H1 (cell line): Measurements from ENCODE around the gene SVIL. TPM values are rescaled to one million over a fixed set of nuclear protein-coding genes. Genes with fewer than 3 reads are reported as not detected.

Experiments used
- CTCF ChIA-PET: fragments of 300-600 bp; sonication (Branson Sonifier 250); formaldehyde crosslinking; loops from one replicate; lab custom pipeline; 2021; ENCODE audit not compliant: partially characterized antibody; lab: Charles Lee
- POLR2A ChIA-PET: fragments of 300-600 bp; sonication (Branson Sonifier 250); formaldehyde crosslinking; loops from one replicate; lab custom pipeline; 2021; ENCODE audit warnings: inconsistent platforms; ENCODE audit not compliant: partially characterized antibody; lab: Charles Lee
- DNase-seq, 2 experiments: peaks; one replicate each; pipeline versions ENCODE4 v3.0.0 to v3.0.0-alpha.2; 2010 to 2022; ENCODE audit warnings: low spot score in 2 of 2, low read depth in 1 of 2, mixed read lengths in 1 of 2
- FAIRE-seq: peaks from 2 replicates; lab custom pipeline; 2011; peaks lifted over from hg19 to GRCh38; lab: Jason Lieb, UNC
- H2AFZ ChIP-seq: 2 replicates; pipeline ENCODE4 v1.8.1; 2012; ENCODE audit warnings: low read length, inconsistent platforms
- H2AK5ac ChIP-seq: 2 replicates; pipeline ENCODE4 v1.6.1; 2013; ENCODE audit warnings: low read depth, low read length
- H2BK120ac ChIP-seq: replicated peaks from 2 replicates; pipeline ENCODE3; 2013; ENCODE audit warnings: low read depth, low read length, inconsistent platforms
- H2BK12ac ChIP-seq: 2 replicates; pipeline ENCODE4 v1.6.1; 2013; ENCODE audit warnings: low read depth, low read length
- H2BK15ac ChIP-seq: 2 replicates; pipeline ENCODE4 v1.6.1; 2013; ENCODE audit warnings: low read length
- H2BK20ac ChIP-seq: 2 replicates; pipeline ENCODE4 v1.6.1; 2013; ENCODE audit warnings: low read length
- H2BK5ac ChIP-seq: 2 replicates; pipeline ENCODE4 v1.6.1; 2013; ENCODE audit warnings: low read depth, low read length
- H3K14ac ChIP-seq: 2 replicates; pipeline ENCODE4 v1.6.1; 2013; ENCODE audit warnings: inconsistent platforms; ENCODE audit not compliant: insufficient read length
- H3K18ac ChIP-seq: 2 replicates; pipeline ENCODE4 v1.6.1; 2013; ENCODE audit warnings: low read length; ENCODE audit errors: extremely low read depth
- H3K23ac ChIP-seq: 2 replicates; pipeline ENCODE4 v1.6.1; 2013; ENCODE audit warnings: inconsistent platforms; ENCODE audit not compliant: insufficient read length
- H3K23me2 ChIP-seq: 2 replicates; pipeline ENCODE4 v1.6.1; 2013; ENCODE audit warnings: low read depth, low read length
- H3K27ac ChIP-seq: 2 replicates; pipeline ENCODE4 v1.6.1; 2011; ENCODE audit warnings: low read depth, low read length, inconsistent platforms
- H3K27me3 ChIP-seq, 4 experiments: replicated peaks in 1 of 4; 1 replicate in 1 of 4; 2 replicates in 3 of 4; pipeline versions ENCODE4 v1.6.1 to v1.8.1; 2011 to 2013; ENCODE audit warnings: low read length in 3 of 4, mild to moderate bottlenecking in 3 of 4, inconsistent platforms in 2 of 4, mixed read lengths in 2 of 4, moderate library complexity in 1 of 4; ENCODE audit not compliant: control insufficient read depth in 3 of 4, insufficient read depth in 3 of 4; ENCODE audit errors: extremely low read depth in 1 of 4
- H3K36me3 ChIP-seq, 4 experiments: 2 replicates each; pipeline versions ENCODE4 v1.6.1 to v1.8.1; 2011 to 2013; ENCODE audit warnings: mild to moderate bottlenecking in 4 of 4, low read length in 3 of 4, moderate library complexity in 2 of 4, control low read depth in 1 of 4, inconsistent platforms in 1 of 4; ENCODE audit not compliant: insufficient read depth in 4 of 4, control insufficient read depth in 2 of 4
- H3K4ac ChIP-seq: replicated peaks from 2 replicates; pipeline ENCODE3; 2013; ENCODE audit warnings: low read length, low read depth, mixed read lengths, inconsistent platforms; ENCODE audit not compliant: insufficient read length
- H3K4me1 ChIP-seq, 4 experiments: replicated peaks in 1 of 4; 1 replicate in 1 of 4; 2 replicates in 3 of 4; pipeline versions ENCODE4 v1.6.1 to v1.8.1; 2011 to 2013; ENCODE audit warnings: low read length in 3 of 4, inconsistent platforms in 2 of 4, mixed read lengths in 1 of 4; ENCODE audit not compliant: insufficient read depth in 4 of 4, control insufficient read depth in 3 of 4
- H3K4me2 ChIP-seq, 2 experiments: 2 replicates each; pipeline versions ENCODE4 v1.6.1 to v1.8.1; 2011 to 2013; ENCODE audit warnings: low read depth in 2 of 2, low read length in 2 of 2, control low read depth in 1 of 2, inconsistent platforms in 1 of 2, mild to moderate bottlenecking in 1 of 2; ENCODE audit not compliant: insufficient read depth in 1 of 2
- H3K4me3 ChIP-seq, 4 experiments: fragments of 200-600, 300-600 bp in 1 of 4; sonication (generic), shearing (Covaris generic), sonication (Bioruptor Twin) in 1 of 4; 2 replicates each; pipeline versions ENCODE4 v1.5.1 to v1.8.1; 2011 to 2016; ENCODE audit warnings: low read length in 4 of 4, low read depth in 3 of 4, control low read depth in 2 of 4, inconsistent platforms in 2 of 4, mild to moderate bottlenecking in 2 of 4, mixed read lengths in 1 of 4, moderate library complexity in 1 of 4; ENCODE audit not compliant: insufficient read depth in 2 of 4; ENCODE audit errors: extremely low read depth in 1 of 4
- H3K56ac ChIP-seq: replicated peaks from 2 replicates; pipeline ENCODE3; 2013; ENCODE audit warnings: low read depth, mild to moderate bottlenecking, mixed read lengths, low read length, inconsistent platforms; ENCODE audit not compliant: insufficient read length
- H3K79me1 ChIP-seq: 2 replicates; pipeline ENCODE4 v1.6.1; 2013; ENCODE audit warnings: low read depth, low read length, control low read depth
- H3K79me2 ChIP-seq, 2 experiments: 2 replicates each; pipeline versions ENCODE4 v1.6.1 to v1.8.1; 2012 to 2013; ENCODE audit warnings: low read length in 2 of 2, mild to moderate bottlenecking in 2 of 2, inconsistent platforms in 1 of 2; ENCODE audit not compliant: insufficient read depth in 2 of 2, control insufficient read depth in 1 of 2
- H3K9ac ChIP-seq, 4 experiments: replicated peaks in 1 of 4; 1 replicate in 1 of 4; 2 replicates in 3 of 4; pipeline versions ENCODE4 v1.6.1 to v1.8.1; 2011 to 2013; ENCODE audit warnings: low read depth in 3 of 4, low read length in 3 of 4, control low read depth in 2 of 4, mild to moderate bottlenecking in 2 of 4, moderate library complexity in 2 of 4, inconsistent platforms in 1 of 4; ENCODE audit errors: extremely low read depth in 1 of 4
- H3K9me3 ChIP-seq, 2 experiments: 2 replicates each; pipeline versions ENCODE4 v1.6.1 to v1.8.1; 2012 to 2013; ENCODE audit warnings: mild to moderate bottlenecking in 2 of 2, moderate library complexity in 2 of 2, control low read depth in 1 of 2, inconsistent platforms in 1 of 2, low read depth in 1 of 2, low read length in 1 of 2, mixed read lengths in 1 of 2; ENCODE audit not compliant: insufficient read depth in 2 of 2
- H4K20me1 ChIP-seq, 2 experiments: replicated peaks in 1 of 2; 2 replicates each; pipeline versions ENCODE3 to v1.8.1; 2011 to 2013; ENCODE audit warnings: inconsistent platforms in 2 of 2, low read length in 2 of 2, mild to moderate bottlenecking in 1 of 2; ENCODE audit not compliant: insufficient read depth in 2 of 2, control insufficient read depth in 1 of 2
- H4K5ac ChIP-seq: 2 replicates; pipeline ENCODE4 v1.6.1; 2013; ENCODE audit warnings: low read length, low read depth, mixed read lengths, inconsistent platforms; ENCODE audit not compliant: insufficient read length
- H4K8ac ChIP-seq: 2 replicates; pipeline ENCODE4 v1.8.0; 2013; ENCODE audit warnings: mild to moderate bottlenecking, moderate library complexity, low read length, inconsistent platforms; ENCODE audit not compliant: insufficient read depth; ENCODE audit errors: extremely low read depth
- H4K91ac ChIP-seq: replicated peaks from 2 replicates; pipeline ENCODE3; 2013; ENCODE audit warnings: low read length, mixed read lengths, inconsistent platforms; ENCODE audit not compliant: insufficient read length
- CBX8 ChIP-seq: fragments of 300-800, 300-1000 bp; sonication (generic); IDR thresholded peaks from 2 replicates; pipeline ENCODE4 v1.7.1; 2016; ENCODE audit warnings: low read depth, low read length, borderline replicate concordance
- CEBPB ChIP-seq: IDR thresholded peaks from 2 replicates; pipeline ENCODE4 v1.6.1; 2012; ENCODE audit warnings: low read depth, low read length
- NRF1 ChIP-seq: IDR thresholded peaks from 2 replicates; pipeline ENCODE4 v1.6.1; 2011; ENCODE audit warnings: mild to moderate bottlenecking, low read depth, low read length, improper control_type of control experiment
- SAP30 ChIP-seq: fragments of 300-600 bp; sonication (generic); IDR thresholded peaks from 2 replicates; pipeline ENCODE4 v1.7.1; 2012; ENCODE audit warnings: low read length, moderate library complexity, mild to moderate bottlenecking, inconsistent platforms; ENCODE audit not compliant: insufficient read depth, insufficient replicate concordance
- TCF12 ChIP-seq: IDR thresholded peaks from 2 replicates; pipeline ENCODE4 v1.6.1; 2011; ENCODE audit warnings: low read depth, mild to moderate bottlenecking, low read length
- ZNF274 ChIP-seq: IDR thresholded peaks from 2 replicates; pipeline ENCODE4 v1.7.0; 2012; ENCODE audit warnings: low read length, borderline replicate concordance; ENCODE audit errors: extremely low read depth
- WGBS, 2 experiments: shearing (Covaris generic) in 1 of 2; methylation state at CpG; one replicate each; pipeline versions ENCODE4 v1.1.6 to v1.1.7; 2013 to 2015; ENCODE audit warnings: low lambda C conversion rate in 2 of 2, mixed read lengths in 2 of 2, inconsistent platforms in 1 of 2, low coverage in 1 of 2, missing lambda C conversion rate in 1 of 2; ENCODE audit not compliant: insufficient replicate concordance in 2 of 2, insufficient coverage in 1 of 2, insufficient read length in 1 of 2; ENCODE audit errors: extremely low coverage in 1 of 2, missing lambda C conversion rate in 1 of 2; 5-methylcytosine and 5-hydroxymethylcytosine counted together
- polyA plus RNA-seq, 7 experiments: library from polyadenylated mRNA; depleted of rRNA in 3 of 7; stranded (reverse) in 5 of 7; unstranded in 2 of 7; fragments of >200 nt in 5 of 7; fragments of 200-250 nt in 2 of 7; gene quantifications; 1 replicate in 5 of 7; 2 replicates in 1 of 7; 4 replicates in 1 of 7; pipeline versions ENCODE4 v1.2.1 to v1.2.3, GENCODE V29; 2011 to 2013; ENCODE audit warnings: missing spikeins in 2 of 7, mixed read lengths in 2 of 7
- total RNA-seq: library from RNA; stranded (reverse); fragmentation: NEBNext Ultra II Directional; extraction: Animal tissue kit (Norgen Biotek cat#: 25700); gene quantifications from 2 replicates; pipeline ENCODE4 v1.2.1, GENCODE V29; 2021

Gene SVIL
- total and polyA plus RNA-seq, 2 of the 8 experiments (the other 6 are each of a cell fraction or from before 2014, with no cell fraction given) = 4.7 to 15.4 TPM

GRCh38 chr10:29446327-29446726, 188.4 kb downstream of the SVIL start:
- no peak overlapping the region for H3K4me3 ChIP-seq
- H3K9me3 ChIP-seq = no peaks in the 10 kb centered on the region
- no peak overlapping the region for H4K91ac ChIP-seq
- no peaks in the 10 kb centered on the region for H3K27me3 ChIP-seq
- no peak overlapping the region for H3K18ac ChIP-seq
- no peak overlapping the region for H2BK12ac ChIP-seq
- H4K5ac ChIP-seq = no peak overlapping the region
- FAIRE-seq (no peak), DNase-seq (no peak)
- H2BK5ac ChIP-seq = no peak overlapping the region
- no peak overlapping the region for H2BK120ac ChIP-seq
- no peak overlapping the region for H3K23ac ChIP-seq
- H3K36me3 ChIP-seq = no peaks in the 10 kb centered on the region
- H2BK15ac ChIP-seq = no peak overlapping the region
- peaks cover 0 to 3% (median 0%) of the 10 kb centered on the region in 4 experiments; a peak in 2 of 7 replicates for H3K4me1 ChIP-seq
- no peak overlapping the region for H2BK20ac ChIP-seq
- no peak overlapping the region for H3K27ac ChIP-seq
- H2AFZ ChIP-seq = no peak overlapping the region
- H4K20me1 ChIP-seq = no peaks in the 10 kb centered on the region
- no peak overlapping the region for H3K56ac ChIP-seq
- H2AK5ac ChIP-seq = no peak overlapping the region
- H3K23me2 ChIP-seq = no peaks in the 10 kb centered on the region
- no peak overlapping the region for H4K8ac ChIP-seq
- H3K14ac ChIP-seq = no peak overlapping the region
- no peak for TF ChIP-seq NRF1
- no peak for TF ChIP-seq ZNF274
- no peak for TF ChIP-seq SAP30
- no peak for TF ChIP-seq CEBPB
- TF ChIP-seq TCF12 = no peak
- no peak for TF ChIP-seq CBX8
- ChIA-PET POLR2A (no interaction called here), CTCF (interaction anchor here (0.8 to 2.0 kb wide), 21 partner anchors 10 to 815 kb away, joined by 3 to 14 read pairs (median 4); no protein-coding TSS in a partner anchor)
- H3K9ac ChIP-seq = no peak overlapping the region
- H3K4ac ChIP-seq = no peak overlapping the region
- H3K4me2 ChIP-seq = no peak overlapping the region
- no peaks in the 10 kb centered on the region for H3K79me2 ChIP-seq
- no peaks in the 10 kb centered on the region for H3K79me1 ChIP-seq
- 100% methylated on average over 1 of the region's 1 CpG; no CpG with 5 or more reads in 1 of the 2 experiments for WGBS, 2 experiments
